Endometrium (tissue), 2 donors: ENCODE results near the gene LMNA.

ENCODE experiments used
- FAIRE-seq: peaks from 2 replicates; lab custom pipeline; 2012; peaks lifted over from hg19 to GRCh38; lab: Jason Lieb, UNC
- donor health status: control.
- donor health status: control.

The LMNA gene

GRCh38 chr1:156082309-156083091, 32.0 kb upstream of the LMNA start, which contains the start of gene MEX3A:
TSS of gene MEX3A (minus strand) at chr1:156082465. CDS start at chr1:156081998, 467 bp downstream.
- FAIRE-seq = no peak

GRCh38 chr1:156083800-156084790, 30.4 kb upstream of the LMNA start:
- no peak for FAIRE-seq

GRCh38 chr1:156086256-156086662, 28.3 kb upstream of the LMNA start:
- no peak for FAIRE-seq

GRCh38 chr1:156089704-156090103, 24.8 kb upstream of the LMNA start:
- no peak for FAIRE-seq

GRCh38 chr1:156090138-156090839, 24.2 kb upstream of the LMNA start:
- no peak for FAIRE-seq

- FAIRE-seq = no peak
Observed at GRCh38 chr1:156090840-156091188, 23.7 kb upstream of the LMNA start.

- FAIRE-seq = no peak
Observed at GRCh38 chr1:156091610-156092009, 22.9 kb upstream of the LMNA start.

GRCh38 chr1:156095906-156096508, 18.5 kb upstream of the LMNA start:
- no peak for FAIRE-seq

GRCh38 chr1:156096640-156097391, 17.7 kb upstream of the LMNA start:
- FAIRE-seq = no peak

- no peak for FAIRE-seq
Observed at GRCh38 chr1:156097499-156098178, 16.9 kb upstream of the LMNA start.

- FAIRE-seq = no peak
Observed at GRCh38 chr1:156098784-156099183, 15.7 kb upstream of the LMNA start.

GRCh38 chr1:156099282-156099681, 15.2 kb upstream of the LMNA start:
- FAIRE-seq = no peak

GRCh38 chr1:156100205-156100995, 14.1 kb upstream of the LMNA start:
- FAIRE-seq = no peak

- FAIRE-seq = no peak
Observed at GRCh38 chr1:156101880-156102279, 12.6 kb upstream of the LMNA start.

GRCh38 chr1:156102633-156103511, 11.6 kb upstream of the LMNA start:
- no peak for FAIRE-seq

- FAIRE-seq = no peak
Observed at GRCh38 chr1:156103521-156103947, 11.0 kb upstream of the LMNA start.

GRCh38 chr1:156104065-156104810, 10.3 kb upstream of the LMNA start:
- FAIRE-seq = no peak
